IMR-90 (cell line): Measurements from ENCODE around the gene CRYBA2. TPM values are rescaled to one million over a fixed set of nuclear protein-coding genes. Genes with fewer than 3 reads are reported as not detected.

ENCODE experiments used
- ATAC-seq: fragments of 200-7000 bp; cut with Tn5 transposase; 2 replicates; pipeline ENCODE4 v1.9.1; 2020; ENCODE audit warnings: low read depth, mild to moderate bottlenecking, moderate library complexity
- BruUV-seq: library from RNA; stranded (reverse); fragments of 400-500 nt; replicated peaks from 2 replicates; lab custom pipeline; 2021; lab: Mats Ljungman, UMichigan
- CTCF ChIA-PET: fragments of 300-600 bp; formaldehyde crosslinking; extraction: SDS; loops from one replicate; lab custom pipeline; 2021; ENCODE audit warnings: antibody characterized with exemption; lab: Yijun Ruan, JAX
- POLR2A ChIA-PET: fragments of 300-600 bp; sonication (Branson Sonifier 250); formaldehyde crosslinking; loops from one replicate; lab custom pipeline; 2022; ENCODE audit warnings: antibody characterized with exemption; ENCODE audit not compliant: unreplicated experiment; lab: Charles Lee
- DNase-seq: peaks from one replicate; pipeline ENCODE4 v3.0.0; 2013
- H2AFZ ChIP-seq: replicated peaks from 2 replicates; pipeline ENCODE3; 2013; ENCODE audit warnings: low read length, mild to moderate bottlenecking; ENCODE audit not compliant: poor library complexity
- H2AK5ac ChIP-seq: 2 replicates; pipeline ENCODE4 v1.6.1; 2013; ENCODE audit warnings: low read depth, low read length, inconsistent platforms
- H2AK9ac ChIP-seq: replicated peaks from 2 replicates; pipeline ENCODE3; 2013; ENCODE audit warnings: mild to moderate bottlenecking, low read depth, low read length, moderate library complexity; ENCODE audit not compliant: poor library complexity
- H2BK120ac ChIP-seq: 2 replicates; pipeline ENCODE4 v1.6.1; 2013; ENCODE audit warnings: low read depth, low read length, inconsistent platforms
- H2BK15ac ChIP-seq: 3 replicates; pipeline ENCODE4 v1.6.1; 2013; ENCODE audit warnings: low read depth, low read length, inconsistent platforms
- H2BK20ac ChIP-seq: 2 replicates; pipeline ENCODE4 v1.6.1; 2013; ENCODE audit warnings: low read depth, mild to moderate bottlenecking, inconsistent platforms, low read length, moderate library complexity
- H2BK5ac ChIP-seq: 2 replicates; pipeline ENCODE4 v1.6.1; 2013; ENCODE audit warnings: mild to moderate bottlenecking, low read depth, low read length, inconsistent platforms; ENCODE audit not compliant: poor library complexity, severe bottlenecking
- H3K14ac ChIP-seq: replicated peaks from 2 replicates; pipeline ENCODE4 v1.6.1; 2013; ENCODE audit warnings: low read depth, low read length, inconsistent platforms
- H3K18ac ChIP-seq: 2 replicates; pipeline ENCODE4 v1.6.1; 2013; ENCODE audit warnings: low read depth, low read length, control low read depth
- H3K23ac ChIP-seq: 2 replicates; pipeline ENCODE4 v1.6.1; 2013; ENCODE audit warnings: low read depth, low read length, inconsistent platforms
- H3K27ac ChIP-seq: 2 replicates; pipeline ENCODE4 v1.5.1; 2013; ENCODE audit warnings: mild to moderate bottlenecking, control low read depth, low read length; ENCODE audit not compliant: insufficient read depth
- H3K27me3 ChIP-seq: 2 replicates; pipeline ENCODE4 v1.6.1; 2013; ENCODE audit warnings: low read length; ENCODE audit not compliant: control insufficient read depth, insufficient read depth
- H3K36me3 ChIP-seq: 2 replicates; pipeline ENCODE4 v1.6.1; 2013; ENCODE audit warnings: low read length, mixed read lengths; ENCODE audit not compliant: control insufficient read depth, insufficient read depth
- H3K4ac ChIP-seq: 2 replicates; pipeline ENCODE4 v1.6.1; 2013; ENCODE audit warnings: low read depth, low read length, inconsistent platforms
- H3K4me1 ChIP-seq: 2 replicates; pipeline ENCODE4 v1.6.1; 2013; ENCODE audit warnings: low read length, mixed read lengths; ENCODE audit not compliant: control insufficient read depth, insufficient read depth
- H3K4me2 ChIP-seq: 2 replicates; pipeline ENCODE4 v1.6.1; 2013; ENCODE audit warnings: low read depth, mild to moderate bottlenecking, control low read depth, low read length, moderate library complexity
- H3K4me3 ChIP-seq: 2 replicates; pipeline ENCODE4 v1.5.1; 2013; ENCODE audit warnings: low read depth, mild to moderate bottlenecking, control low read depth, low read length, moderate library complexity; ENCODE audit not compliant: insufficient read depth
- H3K56ac ChIP-seq: 2 replicates; pipeline ENCODE4 v1.6.1; 2013; ENCODE audit warnings: low read length, inconsistent platforms; ENCODE audit not compliant: insufficient read depth; ENCODE audit errors: extremely low read depth
- H3K79me1 ChIP-seq, 2 experiments: 2 replicates each; pipeline ENCODE4 v1.6.1; 2013; ENCODE audit warnings: low read length in 2 of 2, inconsistent platforms in 1 of 2, low read depth in 1 of 2
- H3K9ac ChIP-seq: 2 replicates; pipeline ENCODE4 v1.6.1; 2013; ENCODE audit warnings: low read depth, low read length, control low read depth
- H3K9me1 ChIP-seq: 2 replicates; pipeline ENCODE4 v1.6.1; 2013; ENCODE audit warnings: low read length, inconsistent platforms; ENCODE audit not compliant: insufficient read depth
- H3K9me3 ChIP-seq: 2 replicates; pipeline ENCODE4 v1.6.1; 2013; ENCODE audit warnings: low read length; ENCODE audit not compliant: control insufficient read depth, insufficient read depth
- H4K20me1 ChIP-seq: 2 replicates; pipeline ENCODE4 v1.6.1; 2013; ENCODE audit warnings: low read length, inconsistent platforms; ENCODE audit not compliant: insufficient read depth
- H4K5ac ChIP-seq: 2 replicates; pipeline ENCODE4 v1.6.1; 2013; ENCODE audit warnings: mild to moderate bottlenecking, low read depth, low read length, control low read depth
- H4K8ac ChIP-seq, 2 experiments: 2 replicates each; pipeline ENCODE4 v1.6.1; 2013; ENCODE audit warnings: low read depth in 2 of 2, low read length in 2 of 2, control low read depth in 1 of 2, inconsistent platforms in 1 of 2
- H4K91ac ChIP-seq: 2 replicates; pipeline ENCODE4 v1.6.1; 2013; ENCODE audit warnings: low read depth, low read length, inconsistent platforms; ENCODE audit not compliant: insufficient read depth
- CHD1 ChIP-seq: IDR thresholded peaks from 2 replicates; pipeline ENCODE4 v1.6.1; 2012; ENCODE audit warnings: low read depth, low read length, improper control_type of control experiment
- MAFK ChIP-seq: IDR thresholded peaks from 2 replicates; pipeline ENCODE4 v1.6.1; 2012; ENCODE audit warnings: low read depth, low read length, improper control_type of control experiment
- MAZ ChIP-seq: IDR thresholded peaks from 2 replicates; pipeline ENCODE4 v1.6.1; 2012; ENCODE audit warnings: low read depth, mild to moderate bottlenecking, low read length, improper control_type of control experiment, moderate library complexity, borderline replicate concordance
- MXI1 ChIP-seq: IDR thresholded peaks from 2 replicates; pipeline ENCODE4 v1.6.1; 2012; ENCODE audit warnings: low read depth, mild to moderate bottlenecking, low read length, moderate library complexity, borderline replicate concordance
- RCOR1 ChIP-seq: IDR thresholded peaks from 2 replicates; pipeline ENCODE4 v1.6.1; 2012; ENCODE audit warnings: mild to moderate bottlenecking, low read length, improper control_type of control experiment; ENCODE audit not compliant: insufficient replicate concordance
- WGBS, 2 experiments: methylation state at CpG; one replicate each; pipeline versions ENCODE4 v1.1.5 to v1.1.7; 2013; ENCODE audit warnings: missing lambda C conversion rate in 2 of 2; ENCODE audit not compliant: insufficient read length in 1 of 2; ENCODE audit errors: extremely low coverage in 2 of 2; 5-methylcytosine and 5-hydroxymethylcytosine counted together
- dilution Hi-C: fragments of 300-500 bp; cut with HindIII; formaldehyde crosslinking; loops from one replicate; pipeline ENCODE4 v1.14.3; 2018; ENCODE audit warnings: low sequenced_read_pairs; ENCODE audit not compliant: unreplicated experiment
- in situ Hi-C: fragments of 300-500 bp; cut with MboI; formaldehyde crosslinking; loops from 3 replicates; pipeline ENCODE4 v1.14.3; 2019; ENCODE audit warnings: low sequenced_read_pairs, inconsistent platforms, mixed read lengths
- intact Hi-C: fragments of 100-400 bp; cut with micrococcal nuclease; formaldehyde crosslinking; loops from 2 replicates; pipeline ENCODE4 v1.10.0; 2022
- polyA plus RNA-seq, 3 experiments: library from polyadenylated mRNA; depleted of rRNA; stranded (reverse); fragments of >200 nt; gene quantifications; 2 replicates each; pipeline ENCODE4 v1.2.3, GENCODE V29; 2012; ENCODE audit warnings: low replicate concordance in 1 of 3
- total RNA-seq: library from RNA; depleted of rRNA; stranded (reverse); fragments of >200 nt; gene quantifications from 2 replicates; pipeline ENCODE4 v1.2.3, GENCODE V29; 2012
- TF ChIP-seq, protein P1 (sequence below): fragments of 150-350 bp; IDR thresholded peaks from 2 replicates; pipeline ENCODE4 v1.6.1; 2017; ENCODE audit warnings: mild to moderate bottlenecking, antibody characterized with exemption, low read length, low read depth

Gene CRYBA2
- total and polyA plus RNA-seq, 2 of the 4 experiments (the other 2 are of a cell fraction): not detected

DNA sequence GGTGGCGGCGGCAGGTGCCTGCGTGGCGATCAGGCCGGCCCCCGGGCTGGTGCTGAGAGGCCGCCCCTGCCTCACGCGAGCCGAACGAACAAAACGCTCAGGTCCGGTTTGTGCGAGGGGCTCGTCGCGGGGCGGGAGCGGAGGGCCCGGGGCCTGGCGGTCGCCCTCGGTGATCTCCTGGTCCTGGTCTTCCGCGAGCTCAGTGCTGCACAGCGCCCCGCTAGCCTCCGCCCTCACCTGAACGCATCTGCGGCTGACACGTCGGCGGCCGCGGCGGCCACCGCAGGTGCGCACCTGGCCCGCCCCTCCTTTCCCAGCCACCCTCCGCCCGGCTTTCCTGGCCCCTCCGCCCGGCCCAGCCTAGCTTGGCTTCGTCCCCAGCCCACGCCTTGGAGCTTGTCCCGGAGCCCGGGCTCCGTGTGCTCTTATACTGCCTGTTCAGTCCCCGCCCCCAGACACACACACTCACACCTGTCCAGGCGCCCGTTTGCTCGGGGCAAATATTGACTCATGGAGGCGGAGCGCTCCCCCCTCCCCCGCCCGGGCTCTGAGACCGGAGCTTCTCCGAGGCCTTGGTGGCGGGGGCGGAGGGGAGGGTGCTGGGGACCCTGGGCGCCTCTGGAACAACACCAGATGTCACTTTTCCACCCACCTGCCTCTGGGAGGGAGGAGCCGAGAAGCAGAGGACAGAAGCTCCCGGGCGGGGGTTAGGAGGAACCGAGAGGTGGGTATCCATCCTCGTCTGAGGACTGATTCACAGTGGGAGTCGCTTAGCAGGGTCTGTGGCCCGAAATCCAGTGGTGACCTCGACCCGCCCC is 8.6 kb upstream of the CRYBA2 start:
- Histone ChIP-seq H3K9me1 (no peaks in the 10 kb centered on the region), H2AK9ac (no peak overlapping the region), H3K9ac (no peak overlapping the region), H4K5ac (no peak overlapping the region), H2BK15ac (no peak overlapping the region), H3K9me3 (no peaks in the 10 kb centered on the region; the same call in 1 of the 2 replicates), H3K14ac (no peak overlapping the region), H3K4me1 (no peaks in the 10 kb centered on the region), H4K8ac (no peak overlapping the region), H3K4me2 (no peak overlapping the region), H3K23ac (no peak overlapping the region), H2BK20ac (no peak overlapping the region), H3K27me3 (peaks cover 79% of the 10 kb centered on the region), H3K56ac (no peak overlapping the region), H3K79me1 (no peaks in the 10 kb centered on the region), H3K4ac (no peak overlapping the region), H2AK5ac (no peak overlapping the region), H3K4me3 (no peak overlapping the region), H2BK5ac (no peak overlapping the region), H3K36me3 (no peaks in the 10 kb centered on the region), H4K20me1 (no peaks in the 10 kb centered on the region; the same call in 1 of the 2 replicates), H3K18ac (no peak overlapping the region), H2BK120ac (no peak overlapping the region), H4K91ac (no peak overlapping the region), H2AFZ (no peak overlapping the region), H3K27ac (no peak overlapping the region)
- no TSS peak for BruUV-seq
- ChIA-PET POLR2A (no interaction called here), CTCF (interaction anchor here (0.6 kb wide), 1 partner anchor 164 kb away, joined by 3 read pairs; no protein-coding TSS in a partner anchor)
- no peak for ATAC-seq
- dilution Hi-C loops: no loop called here
- WGBS, 2 experiments: 3% methylated on average over 18 of the region's 70 CpGs; no CpG with 5 or more reads in 1 of the 2 experiments
- intact Hi-C loops: no loop called here
- in situ Hi-C loops: no loop called here
- no peak for DNase-seq
- TF ChIP-seq MXI1 (no peak), MAFK (no peak), CHD1 (no peak), RCOR1 (no peak), MAZ (no peak)
- TF ChIP-seq, protein P1, sequence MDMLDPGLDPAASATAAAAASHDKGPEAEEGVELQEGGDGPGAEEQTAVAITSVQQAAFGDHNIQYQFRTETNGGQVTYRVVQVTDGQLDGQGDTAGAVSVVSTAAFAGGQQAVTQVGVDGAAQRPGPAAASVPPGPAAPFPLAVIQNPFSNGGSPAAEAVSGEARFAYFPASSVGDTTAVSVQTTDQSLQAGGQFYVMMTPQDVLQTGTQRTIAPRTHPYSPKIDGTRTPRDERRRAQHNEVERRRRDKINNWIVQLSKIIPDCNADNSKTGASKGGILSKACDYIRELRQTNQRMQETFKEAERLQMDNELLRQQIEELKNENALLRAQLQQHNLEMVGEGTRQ: no peak
